HepG2 (cell line): ENCODE data around the gene TCF7L2. TPM values are rescaled to one million over a fixed set of nuclear protein-coding genes. Genes with fewer than 3 reads are reported as not detected.

ENCODE experiments used
- AGO1 ChIP-seq: fragments of 200-400 bp; formaldehyde crosslinking; IDR thresholded peaks from 2 replicates; pipeline ENCODE4 v1.6.1; 2017; ENCODE audit warnings: mild to moderate bottlenecking, low read depth, low read length, moderate library complexity; ENCODE audit not compliant: poor library complexity, severe bottlenecking
- ARNT ChIP-seq: fragments of 450-650 bp; IDR thresholded peaks from 2 replicates; pipeline ENCODE4 v1.6.1; 2017
- ATF7 ChIP-seq, 2 experiments: fragments of 450-650 bp in 1 of 2; sonication (generic) in 1 of 2; formaldehyde crosslinking in 1 of 2; IDR thresholded peaks; 2 replicates each; pipeline versions ENCODE4 v1.4.0 to v1.6.1; 2016 to 2020; ENCODE audit warnings: antibody characterized with exemption in 1 of 2, mild to moderate bottlenecking in 1 of 2, missing genetic modification reagents in 1 of 2
- CTCF ChIP-seq: sonication (generic); formaldehyde crosslinking; IDR thresholded peaks from 2 replicates; pipeline ENCODE4 v1.5.0; 2020; ENCODE audit warnings: mild to moderate bottlenecking, missing genetic modification reagents, moderate library complexity
- GMEB2 ChIP-seq: IDR thresholded peaks from 2 replicates; pipeline ENCODE4 v1.6.1; 2016; ENCODE audit warnings: missing biosample characterization, missing genetic modification reagents, low read depth
- GPN1 ChIP-seq: sonication (generic); formaldehyde crosslinking; IDR thresholded peaks from 2 replicates; pipeline ENCODE4 v1.5.1; 2020; ENCODE audit warnings: missing genetic modification reagents, borderline replicate concordance
- IRX3 ChIP-seq: sonication (generic); formaldehyde crosslinking; IDR thresholded peaks from 2 replicates; pipeline ENCODE4 v1.8.1; 2023; ENCODE audit warnings: mild to moderate bottlenecking, low read depth, missing genetic modification reagents, borderline replicate concordance
- ISL2 ChIP-seq: sonication (generic); formaldehyde crosslinking; IDR thresholded peaks from 2 replicates; pipeline ENCODE4 v1.5.0; 2020; ENCODE audit warnings: missing genetic modification reagents
- KAT2B ChIP-seq: fragments of 150-350 bp; IDR thresholded peaks from 2 replicates; pipeline ENCODE4 v1.6.1; 2014; ENCODE audit warnings: low read depth, low read length, borderline replicate concordance
- MTF2 ChIP-seq: sonication (generic); formaldehyde crosslinking; IDR thresholded peaks from 2 replicates; pipeline ENCODE4 v1.5.0; 2020; ENCODE audit warnings: missing genetic modification reagents, borderline replicate concordance
- MXD3 ChIP-seq: IDR thresholded peaks from 2 replicates; pipeline ENCODE4 v1.6.1; 2016; ENCODE audit warnings: mild to moderate bottlenecking, missing biosample characterization, missing genetic modification reagents
- NFE2L2 ChIP-seq: fragments of 150-350 bp; IDR thresholded peaks from 2 replicates; pipeline ENCODE4 v1.6.1; 2014; ENCODE audit warnings: low read length
- SOX5 ChIP-seq: IDR thresholded peaks from 2 replicates; pipeline ENCODE4 v1.6.1; 2016; ENCODE audit warnings: borderline replicate concordance
- TBP ChIP-seq: sonication (generic); formaldehyde crosslinking; IDR thresholded peaks from 2 replicates; pipeline ENCODE4 v1.5.0; 2020; ENCODE audit warnings: missing genetic modification reagents
- TFE3 ChIP-seq: IDR thresholded peaks from 2 replicates; pipeline ENCODE4 v1.6.1; 2016
- TMF1 ChIP-seq: sonication (generic); formaldehyde crosslinking; IDR thresholded peaks from 2 replicates; pipeline ENCODE4 v1.8.1; 2022; ENCODE audit warnings: low read depth, missing genetic modification reagents
- ZBTB1 ChIP-seq: sonication (generic); formaldehyde crosslinking; IDR thresholded peaks from 2 replicates; pipeline ENCODE4 v1.4.0; 2020; ENCODE audit warnings: missing genetic modification reagents, borderline replicate concordance
- ZFP1 ChIP-seq: IDR thresholded peaks from 2 replicates; pipeline ENCODE4 v1.6.1; 2016
- ZFP62 ChIP-seq: sonication (generic); formaldehyde crosslinking; IDR thresholded peaks from 2 replicates; pipeline ENCODE4 v1.4.0; 2020; ENCODE audit warnings: missing genetic modification reagents
- ZNF343 ChIP-seq: sonication (generic); formaldehyde crosslinking; IDR thresholded peaks from 2 replicates; pipeline ENCODE4 v1.4.0; 2020; ENCODE audit warnings: mild to moderate bottlenecking, missing genetic modification reagents
- ZNF382 ChIP-seq: sonication (generic); formaldehyde crosslinking; IDR thresholded peaks from 2 replicates; pipeline ENCODE4 v1.5.0; 2020; ENCODE audit warnings: missing genetic modification reagents, mild to moderate bottlenecking, borderline replicate concordance
- ZNF414 ChIP-seq: sonication (generic); formaldehyde crosslinking; IDR thresholded peaks from 2 replicates; pipeline ENCODE4 v1.5.0; 2020; ENCODE audit warnings: missing genetic modification reagents
- ZNF430 ChIP-seq: sonication (generic); formaldehyde crosslinking; IDR thresholded peaks from 2 replicates; pipeline ENCODE4 v1.9.0; 2021; ENCODE audit warnings: mild to moderate bottlenecking, missing genetic modification reagents
- ZNF616 ChIP-seq: sonication (generic); formaldehyde crosslinking; IDR thresholded peaks from 2 replicates; pipeline ENCODE4 v1.5.0; 2020; ENCODE audit warnings: low read depth, mild to moderate bottlenecking, missing genetic modification reagents
- ZNF7 ChIP-seq: IDR thresholded peaks from 2 replicates; pipeline ENCODE4 v1.6.1; 2016; ENCODE audit warnings: missing biosample characterization, missing genetic modification reagents
- ZNF703 ChIP-seq: sonication (generic); formaldehyde crosslinking; IDR thresholded peaks from 2 replicates; pipeline ENCODE4 v1.5.1; 2020; ENCODE audit warnings: missing genetic modification reagents, mild to moderate bottlenecking, moderate library complexity, borderline replicate concordance
- polyA plus RNA-seq, 8 experiments: library from polyadenylated mRNA; depleted of rRNA in 3 of 8; stranded (reverse) in 7 of 8; unstranded in 1 of 8; fragments of >200 nt; fragmentation: Illumina TruSeq in 4 of 8; extraction: Trizol in 4 of 8; gene quantifications; 2 replicates each; pipeline versions ENCODE4 v1.2.1 to v1.2.3, GENCODE V29; 2011 to 2016; ENCODE audit warnings: low read depth in 4 of 8, missing spikeins in 1 of 8, mixed read lengths in 1 of 8; ENCODE audit not compliant: insufficient read depth in 1 of 8
- total RNA-seq, 5 experiments: library from RNA; depleted of rRNA; stranded (reverse); fragments of >200 nt; fragmentation: Illumina TruSeq; extraction: Trizol; gene quantifications; 2 replicates each; pipeline ENCODE4 v1.2.3, GENCODE V29; 2016; ENCODE audit warnings: low read depth in 1 of 5

Gene TCF7L2
- total and polyA plus RNA-seq, 2 of the 13 experiments (the other 11 are each of a cell fraction or from before 2014, with no cell fraction given): 3.9 to 13.7 TPM

GRCh38 chr10:113073549-113074189 is 123.6 kb downstream of the TCF7L2 start (continued):
- TF ChIP-seq TBP (CRISPR knock-in tag) (no peak; the same call in 1 of the 2 replicates), ARNT (no peak), ISL2 (CRISPR knock-in tag) (0 out of 2 replicates have a peak, but pooled peaks have one; percentile 65), MTF2 (no peak), ATF7 (IDR thresholded peaks at IDR 0.05) (no peak), ATF7 (CRISPR knock-in tag; IDR thresholded peaks at IDR 0.05) (0 out of 2 replicates have a peak, but pooled peaks have one; percentile 47), MXD3 (CRISPR knock-in tag) (no peak), ZNF7 (CRISPR knock-in tag) (no peak), ZFP1 (CRISPR knock-in tag) (no peak), TFE3 (CRISPR knock-in tag) (no peak), AGO1 (no peak), NFE2L2 (no peak), GMEB2 (no peak), ZNF414 (CRISPR knock-in tag) (peak; percentile 72), ZNF343 (no peak), KAT2B (no peak), IRX3 (CRISPR knock-in tag) (no peak), ZNF616 (CRISPR knock-in tag) (no peak), ZNF382 (CRISPR knock-in tag) (no peak), SOX5 (peak; percentile 76; the same call in 1 of the 2 replicates), CTCF (CRISPR knock-in tag) (no peak), ZNF430 (CRISPR knock-in tag) (0 out of 2 replicates have a peak, but pooled peaks have one; percentile 63), ZNF703 (no peak), GPN1 (CRISPR knock-in tag) (no peak), ZBTB1 (CRISPR knock-in tag) (no peak), TMF1 (CRISPR knock-in tag) (no peak), ZFP62 (CRISPR knock-in tag) (no peak)
